Type B pancreatic cell (in vitro differentiated cells): ENCODE data around the gene ITLN1. TPM values are rescaled to one million over a fixed set of nuclear protein-coding genes. Genes with fewer than 3 reads are reported as not detected.

Experiments used
- DNase-seq: peaks from one replicate; pipeline ENCODE4 v3.0.0; 2021; ENCODE audit warnings: mixed read lengths; ENCODE audit not compliant: unreplicated experiment; ENCODE audit errors: extremely low spot score
- H3K27ac Mint-ChIP-seq: 2 replicates; pipeline ENCODE4 v1.8.0; 2021; ENCODE audit warnings: mild to moderate bottlenecking, mixed read lengths
- H3K27me3 Mint-ChIP-seq: 2 replicates; pipeline ENCODE4 v1.8.0; 2021; ENCODE audit warnings: mixed read lengths
- H3K36me3 Mint-ChIP-seq: 2 replicates; pipeline ENCODE4 v1.8.0; 2021; ENCODE audit warnings: mixed read lengths
- H3K4me1 Mint-ChIP-seq: one replicate; pipeline ENCODE4 v1.8.0; 2021; ENCODE audit warnings: mixed read lengths; ENCODE audit not compliant: unreplicated experiment
- H3K4me3 Mint-ChIP-seq: 2 replicates; pipeline ENCODE4 v1.8.0; 2021; ENCODE audit warnings: mild to moderate bottlenecking, mixed read lengths
- H3K9me3 Mint-ChIP-seq: 2 replicates; pipeline ENCODE4 v1.8.0; 2021; ENCODE audit warnings: mixed read lengths
- total RNA-seq: library from RNA; stranded (reverse); gene quantifications from 2 replicates; pipeline ENCODE4 v1.2.1, GENCODE V29; 2021; ENCODE audit warnings: low replicate concordance
- TF ChIP-seq, protein P1 (sequence below): fragments of 200-600 bp; sonication (generic); conservative IDR thresholded peaks from 2 replicates; pipeline ENCODE4 v1.5.0; 2021; ENCODE audit warnings: antibody characterized with exemption, mild to moderate bottlenecking

Gene ITLN1
- total RNA-seq, 1 donor from 2014 or later = 59.8 TPM

- TF ChIP-seq, protein P1, sequence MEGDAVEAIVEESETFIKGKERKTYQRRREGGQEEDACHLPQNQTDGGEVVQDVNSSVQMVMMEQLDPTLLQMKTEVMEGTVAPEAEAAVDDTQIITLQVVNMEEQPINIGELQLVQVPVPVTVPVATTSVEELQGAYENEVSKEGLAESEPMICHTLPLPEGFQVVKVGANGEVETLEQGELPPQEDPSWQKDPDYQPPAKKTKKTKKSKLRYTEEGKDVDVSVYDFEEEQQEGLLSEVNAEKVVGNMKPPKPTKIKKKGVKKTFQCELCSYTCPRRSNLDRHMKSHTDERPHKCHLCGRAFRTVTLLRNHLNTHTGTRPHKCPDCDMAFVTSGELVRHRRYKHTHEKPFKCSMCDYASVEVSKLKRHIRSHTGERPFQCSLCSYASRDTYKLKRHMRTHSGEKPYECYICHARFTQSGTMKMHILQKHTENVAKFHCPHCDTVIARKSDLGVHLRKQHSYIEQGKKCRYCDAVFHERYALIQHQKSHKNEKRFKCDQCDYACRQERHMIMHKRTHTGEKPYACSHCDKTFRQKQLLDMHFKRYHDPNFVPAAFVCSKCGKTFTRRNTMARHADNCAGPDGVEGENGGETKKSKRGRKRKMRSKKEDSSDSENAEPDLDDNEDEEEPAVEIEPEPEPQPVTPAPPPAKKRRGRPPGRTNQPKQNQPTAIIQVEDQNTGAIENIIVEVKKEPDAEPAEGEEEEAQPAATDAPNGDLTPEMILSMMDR = no peak
- H3K36me3 Mint-ChIP-seq = no peaks in the 10 kb centered on the region
- H3K27me3 Mint-ChIP-seq = peaks cover 8% of the 10 kb centered on the region
- H3K27ac Mint-ChIP-seq = no peak overlapping the region
- no peak for DNase-seq
- no peaks in the 10 kb centered on the region for H3K4me1 Mint-ChIP-seq
- no peaks in the 10 kb centered on the region for H3K9me3 Mint-ChIP-seq
- no peak overlapping the region for H3K4me3 Mint-ChIP-seq
Measured at GRCh38 chr1:160838888-160839287, 46.1 kb downstream of the ITLN1 start.

DNA sequence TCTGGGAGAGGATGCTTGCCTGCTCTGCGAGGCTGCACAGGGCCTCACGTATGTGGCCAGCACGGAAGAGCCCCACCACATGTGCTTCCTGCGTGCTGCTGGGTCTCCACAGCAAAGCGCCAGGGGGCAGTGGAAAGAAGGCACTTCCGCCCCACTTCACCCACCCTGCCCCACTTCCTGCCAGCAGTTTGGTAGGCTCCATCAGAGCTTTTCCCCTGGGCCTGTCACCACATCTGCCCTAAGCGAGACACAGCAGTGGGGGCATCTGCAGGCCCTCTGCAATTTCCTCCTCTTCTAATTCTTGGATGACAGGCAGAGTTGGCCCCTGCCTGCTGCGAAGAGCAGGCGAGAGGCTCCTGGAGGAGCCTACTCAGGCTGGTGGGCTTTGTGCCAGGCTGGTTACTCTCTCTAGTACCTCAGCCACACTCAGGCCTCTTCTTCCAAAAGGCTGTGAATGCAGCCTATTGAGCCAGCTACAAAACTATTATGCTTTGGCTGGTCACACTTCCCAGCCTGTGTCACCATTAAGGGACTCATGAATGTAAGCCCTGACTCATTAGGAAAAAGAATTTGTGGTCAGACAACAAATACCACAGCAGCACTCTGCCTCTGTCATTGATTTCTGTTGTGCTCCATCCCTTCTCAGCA is 47.3 kb downstream of the ITLN1 start:
- Mint-ChIP-seq H3K27ac (no peak overlapping the region), H3K36me3 (no peaks in the 10 kb centered on the region), H3K9me3 (no peaks in the 10 kb centered on the region), H3K27me3 (peaks cover 4% of the 10 kb centered on the region), H3K4me1 (no peaks in the 10 kb centered on the region), H3K4me3 (no peak overlapping the region)
- no peak for DNase-seq
- TF ChIP-seq, protein P1 = no peak

DNA sequence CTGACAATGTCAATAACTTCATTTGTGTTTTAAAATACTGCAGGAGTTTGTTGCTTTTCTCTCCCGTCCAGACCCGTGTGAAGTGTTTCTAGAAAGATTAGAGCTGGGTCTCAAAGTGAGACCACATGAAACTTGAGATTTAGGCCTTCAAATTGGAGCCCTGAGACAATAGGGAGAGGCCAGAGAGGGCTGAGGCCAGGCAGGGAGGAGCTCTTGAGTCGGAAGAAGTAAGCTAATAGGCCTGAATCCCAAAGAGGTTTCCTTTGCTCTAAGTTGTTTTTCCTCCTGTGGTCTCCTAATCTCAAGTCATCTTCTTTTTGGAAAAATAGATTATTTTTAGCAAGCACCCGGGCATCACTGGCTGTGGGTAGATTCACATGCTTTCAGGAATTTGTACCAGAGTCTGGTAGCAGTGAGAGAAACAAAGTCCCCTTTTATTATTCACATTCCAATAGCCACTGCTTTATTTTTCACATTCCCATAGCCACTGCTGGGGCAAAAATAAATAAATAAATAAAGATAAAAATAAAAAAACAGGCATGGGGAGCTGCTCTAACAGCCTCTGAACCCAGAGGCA is 47.9 kb downstream of the ITLN1 start:
- Mint-ChIP-seq H3K4me3 (no peak overlapping the region), H3K27me3 (peaks cover 4% of the 10 kb centered on the region), H3K4me1 (no peaks in the 10 kb centered on the region), H3K27ac (no peak overlapping the region), H3K36me3 (no peaks in the 10 kb centered on the region), H3K9me3 (no peaks in the 10 kb centered on the region)
- TF ChIP-seq, protein P1 = no peak
- DNase-seq = no peak

GRCh38 chr1:160836561-160836960 is 48.4 kb downstream of the ITLN1 start:
- Mint-ChIP-seq H3K36me3 (no peaks in the 10 kb centered on the region), H3K4me1 (no peaks in the 10 kb centered on the region), H3K27me3 (peaks cover 4% of the 10 kb centered on the region), H3K4me3 (no peak overlapping the region), H3K9me3 (no peaks in the 10 kb centered on the region), H3K27ac (no peak overlapping the region)
- no peak for DNase-seq
- TF ChIP-seq, protein P1 = no peak

- no peaks in the 10 kb centered on the region for H3K4me1 Mint-ChIP-seq
- H3K27ac Mint-ChIP-seq = no peak overlapping the region
- no peaks in the 10 kb centered on the region for H3K36me3 Mint-ChIP-seq
- H3K27me3 Mint-ChIP-seq = peaks cover 4% of the 10 kb centered on the region
- no peak overlapping the region for H3K4me3 Mint-ChIP-seq
- DNase-seq = no peak
- TF ChIP-seq, protein P1 = no peak
- H3K9me3 Mint-ChIP-seq = no peaks in the 10 kb centered on the region
Measured at GRCh38 chr1:160835751-160836150, 49.2 kb downstream of the ITLN1 start.
